H1 (cell line): ENCODE measurements around the gene TOMM5. TPM values are rescaled to one million over a fixed set of nuclear protein-coding genes. Genes with fewer than 3 reads are reported as not detected.

Experiments
- CHD7 ChIP-seq: fragments of 300-600 bp; sonication (generic); IDR thresholded peaks from 2 replicates; pipeline ENCODE4 v1.7.1; 2012; ENCODE audit warnings: low read length, moderate library complexity, mild to moderate bottlenecking, inconsistent platforms; ENCODE audit not compliant: insufficient replicate concordance
- polyA plus RNA-seq, 7 experiments: library from polyadenylated mRNA; depleted of rRNA in 3 of 7; stranded (reverse) in 5 of 7; unstranded in 2 of 7; fragments of >200 nt in 5 of 7; fragments of 200-250 nt in 2 of 7; gene quantifications; 1 replicate in 5 of 7; 2 replicates in 1 of 7; 4 replicates in 1 of 7; pipeline versions ENCODE4 v1.2.1 to v1.2.3, GENCODE V29; 2011 to 2013; ENCODE audit warnings: missing spikeins in 2 of 7, mixed read lengths in 2 of 7
- total RNA-seq: library from RNA; stranded (reverse); fragmentation: NEBNext Ultra II Directional; extraction: Animal tissue kit (Norgen Biotek cat#: 25700); gene quantifications from 2 replicates; pipeline ENCODE4 v1.2.1, GENCODE V29; 2021

TOMM5 gene
- total and polyA plus RNA-seq, 2 of the 8 experiments (the other 6 are each of a cell fraction or from before 2014, with no cell fraction given): 171 to 174 TPM

GRCh38 chr9:37641331-37641730 is 48.9 kb upstream of the TOMM5 start (continued):
- no peak for TF ChIP-seq CHD7
